ENCODE measurements around the gene TMCC3.

Gene TMCC3

DNA sequence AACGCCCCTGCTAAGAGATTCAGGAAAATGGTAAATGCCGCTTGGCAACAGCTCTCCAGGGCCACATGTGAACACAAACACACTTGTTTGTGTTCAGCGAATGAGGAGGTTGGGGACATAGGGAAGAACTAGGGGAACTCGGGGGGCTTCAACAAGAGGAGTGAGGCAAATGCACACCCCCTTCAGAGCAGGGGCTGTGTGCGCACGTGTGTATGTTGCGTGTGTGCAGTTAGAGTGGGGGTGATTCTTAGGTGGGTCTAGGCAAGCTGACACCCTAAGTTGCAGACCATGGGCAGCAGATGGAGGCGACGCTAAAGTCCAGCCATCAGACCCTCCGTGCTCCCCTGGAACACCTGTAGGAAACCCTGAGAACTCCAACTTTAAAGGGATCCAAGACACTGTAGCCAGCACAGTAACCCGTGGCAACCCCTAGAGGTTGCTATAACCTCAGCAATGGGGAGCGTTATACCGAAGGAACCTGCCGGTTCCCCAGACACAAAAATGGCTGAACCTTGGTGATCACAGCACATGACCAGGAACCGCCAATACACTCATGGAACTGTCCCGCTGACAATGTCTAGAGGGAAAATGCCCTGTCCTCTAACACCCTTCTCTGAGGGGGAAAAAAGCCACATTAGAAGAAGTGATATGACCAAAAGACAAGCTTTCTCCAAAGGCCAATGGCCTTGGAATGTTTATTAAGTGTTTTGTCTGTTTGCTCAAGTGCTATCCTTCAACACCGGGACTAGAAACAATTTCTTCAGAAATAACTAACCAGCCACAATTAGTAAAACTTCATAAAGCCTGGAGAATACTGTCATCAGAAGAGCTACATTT is 104.2 kb downstream of the TMCC3 start:
- no peak for TF ChIP-seq ZFX (IDR thresholded peaks at IDR 0.05; ENCODE audit: borderline replicate concordance)
- TF ChIP-seq, protein P1, sequence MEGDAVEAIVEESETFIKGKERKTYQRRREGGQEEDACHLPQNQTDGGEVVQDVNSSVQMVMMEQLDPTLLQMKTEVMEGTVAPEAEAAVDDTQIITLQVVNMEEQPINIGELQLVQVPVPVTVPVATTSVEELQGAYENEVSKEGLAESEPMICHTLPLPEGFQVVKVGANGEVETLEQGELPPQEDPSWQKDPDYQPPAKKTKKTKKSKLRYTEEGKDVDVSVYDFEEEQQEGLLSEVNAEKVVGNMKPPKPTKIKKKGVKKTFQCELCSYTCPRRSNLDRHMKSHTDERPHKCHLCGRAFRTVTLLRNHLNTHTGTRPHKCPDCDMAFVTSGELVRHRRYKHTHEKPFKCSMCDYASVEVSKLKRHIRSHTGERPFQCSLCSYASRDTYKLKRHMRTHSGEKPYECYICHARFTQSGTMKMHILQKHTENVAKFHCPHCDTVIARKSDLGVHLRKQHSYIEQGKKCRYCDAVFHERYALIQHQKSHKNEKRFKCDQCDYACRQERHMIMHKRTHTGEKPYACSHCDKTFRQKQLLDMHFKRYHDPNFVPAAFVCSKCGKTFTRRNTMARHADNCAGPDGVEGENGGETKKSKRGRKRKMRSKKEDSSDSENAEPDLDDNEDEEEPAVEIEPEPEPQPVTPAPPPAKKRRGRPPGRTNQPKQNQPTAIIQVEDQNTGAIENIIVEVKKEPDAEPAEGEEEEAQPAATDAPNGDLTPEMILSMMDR (IDR thresholded peaks at IDR 0.05) = peak; percentile 83
- no peak overlapping the region for H3K27ac ChIP-seq

DNA sequence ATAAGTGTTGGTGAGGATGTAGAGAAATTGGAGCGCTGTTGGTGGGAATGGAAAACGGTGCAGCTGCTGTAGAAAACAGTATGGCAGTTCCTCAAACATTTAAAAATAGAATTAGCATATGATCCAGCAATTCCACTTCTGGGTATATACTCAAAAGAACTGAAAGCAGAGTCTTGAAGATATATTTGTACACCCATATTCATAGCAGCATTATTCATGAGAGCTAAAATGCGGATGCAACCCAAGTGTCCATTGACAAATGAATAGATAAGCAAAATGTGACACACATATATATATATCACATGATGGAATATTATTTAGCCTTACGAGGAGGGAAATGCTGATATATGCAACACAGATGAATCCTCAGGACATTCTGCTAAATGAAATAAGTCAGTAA is 106.0 kb downstream of the TMCC3 start:
- TF ChIP-seq, protein P1 (IDR thresholded peaks at IDR 0.05) = no peak
- no peak for TF ChIP-seq ZFX (IDR thresholded peaks at IDR 0.05; ENCODE audit: borderline replicate concordance)
- H3K27ac ChIP-seq = no peak overlapping the region

DNA sequence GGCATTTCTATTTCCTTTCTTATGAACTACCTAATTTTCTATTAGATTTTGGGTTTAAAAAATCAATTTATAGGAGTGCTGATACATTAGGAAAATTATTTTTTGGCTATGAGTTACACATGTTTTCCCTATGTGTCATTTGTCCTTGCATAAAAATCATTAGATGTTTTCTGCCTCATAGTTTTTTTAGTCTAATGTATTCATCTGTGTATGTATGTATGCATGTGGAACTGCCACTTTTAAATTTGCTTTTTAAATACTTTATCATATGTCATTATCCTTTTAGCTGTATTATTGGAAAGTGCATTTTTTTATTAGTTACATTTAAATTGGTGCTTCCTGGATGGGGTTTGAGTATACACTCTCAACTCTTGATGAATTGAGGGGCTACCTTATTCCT is 112.0 kb downstream of the TMCC3 start:
- TF ChIP-seq, protein P1 (IDR thresholded peaks at IDR 0.05) = no peak
- no peak for TF ChIP-seq ZFX (IDR thresholded peaks at IDR 0.05; ENCODE audit: borderline replicate concordance)
- H3K27ac ChIP-seq = no peak overlapping the region

DNA sequence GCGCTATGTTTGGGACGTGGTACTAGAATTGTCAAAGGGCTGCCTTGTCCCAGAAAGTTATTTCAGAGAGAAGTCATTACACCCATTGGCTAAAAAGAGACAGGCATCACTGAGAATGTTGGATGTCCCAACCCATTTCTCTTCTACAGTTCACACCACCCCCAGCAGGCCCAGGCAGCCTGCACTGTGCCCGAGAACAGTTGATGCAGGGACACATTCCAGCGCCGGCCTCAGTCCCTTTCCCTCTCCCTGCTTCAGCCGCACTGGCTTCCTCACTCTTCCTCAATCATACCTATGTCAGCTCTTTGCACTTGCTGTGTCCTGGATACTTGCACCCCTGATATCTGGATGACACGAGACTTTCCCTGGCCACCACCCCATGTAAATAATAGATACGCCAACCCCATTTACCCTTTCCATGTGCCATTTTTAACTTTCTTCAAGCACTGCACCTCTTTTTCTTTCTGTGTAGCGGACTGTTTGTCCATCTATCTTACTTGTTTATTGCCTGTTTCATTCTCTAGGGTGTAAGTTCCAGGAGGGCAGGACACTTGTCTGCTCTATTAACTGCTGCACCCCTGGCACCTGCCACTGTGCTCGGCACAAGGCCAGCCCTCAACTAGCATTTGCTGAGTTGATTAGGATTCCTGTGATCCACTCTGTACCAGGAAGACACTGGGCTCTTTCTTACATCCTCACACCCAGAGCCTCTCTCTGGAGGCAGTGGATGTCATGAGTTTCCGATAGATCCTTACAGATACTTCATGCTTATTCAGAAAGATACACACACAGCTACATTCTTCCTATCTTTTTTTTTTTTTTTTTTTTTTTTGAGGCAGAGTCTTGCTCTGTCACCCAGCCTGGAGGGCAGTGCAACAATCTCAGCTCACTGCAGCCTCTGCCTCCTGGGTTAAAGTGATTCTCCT is 114.1 kb downstream of the TMCC3 start:
- no peak overlapping the region for H3K27ac ChIP-seq
- TF ChIP-seq ZFX (IDR thresholded peaks at IDR 0.05; ENCODE audit: borderline replicate concordance) = no peak
- TF ChIP-seq, protein P1 (IDR thresholded peaks at IDR 0.05) = no peak

DNA sequence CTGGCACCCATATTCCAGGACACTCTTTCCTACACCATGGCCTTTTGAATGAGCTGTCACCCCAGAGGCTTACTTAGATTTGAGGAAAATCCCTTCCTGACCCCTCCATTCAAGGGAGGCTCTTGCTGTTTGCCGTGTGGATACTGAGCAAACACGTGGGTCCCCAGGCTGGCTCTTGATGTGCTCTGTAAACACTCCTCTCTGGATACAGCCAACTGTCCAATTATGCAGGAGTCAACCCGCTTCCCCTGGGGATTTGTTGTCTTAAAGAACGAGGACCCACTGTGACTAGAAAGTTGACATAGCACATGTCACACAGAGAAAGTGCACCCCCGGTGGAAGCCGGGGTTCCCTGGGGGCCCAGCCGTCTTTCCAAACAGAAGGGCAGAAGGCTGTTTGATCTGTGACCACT is 114.8 kb downstream of the TMCC3 start:
- TF ChIP-seq, protein P1 (IDR thresholded peaks at IDR 0.05) = no peak
- no peak for TF ChIP-seq ZFX (IDR thresholded peaks at IDR 0.05; ENCODE audit: borderline replicate concordance)

DNA sequence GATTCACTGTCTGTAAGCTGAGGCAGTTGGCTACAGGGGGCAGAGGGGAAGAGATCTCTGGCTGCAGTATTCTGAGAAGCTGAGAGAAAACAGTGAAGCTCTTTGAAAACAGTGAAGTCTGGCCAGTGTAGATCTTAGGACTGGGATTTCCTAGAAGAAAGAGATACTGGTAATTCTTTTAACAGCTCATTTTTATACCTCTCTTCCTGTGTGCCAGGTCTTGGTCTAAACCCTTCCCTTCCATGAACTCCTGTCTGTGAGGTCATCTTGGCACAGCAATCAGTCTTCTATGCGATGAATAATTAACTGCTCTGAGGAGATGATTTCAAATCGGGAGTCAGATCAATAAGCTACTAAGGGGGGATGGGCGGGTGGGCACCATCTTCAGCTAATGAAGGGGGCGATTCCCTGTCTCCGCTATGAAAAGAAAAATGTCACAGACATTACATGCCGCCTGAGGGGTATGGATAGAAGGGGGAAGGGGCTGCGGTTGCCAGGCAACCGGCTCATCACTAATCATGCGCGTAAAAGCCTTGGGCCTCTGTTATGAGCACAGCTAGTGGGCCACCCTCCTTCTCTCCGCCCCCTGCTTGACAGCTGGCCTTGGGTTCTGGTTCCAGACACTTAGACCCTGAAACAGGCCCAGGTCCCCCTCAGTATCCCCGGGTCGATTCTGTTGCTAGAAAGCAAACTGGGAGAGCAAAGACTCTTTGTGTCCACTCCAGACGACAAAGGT is 115.4 kb downstream of the TMCC3 start:
- H3K27ac ChIP-seq = no peak overlapping the region
- no peak for TF ChIP-seq ZFX (IDR thresholded peaks at IDR 0.05; ENCODE audit: borderline replicate concordance)
- TF ChIP-seq, protein P1 (IDR thresholded peaks at IDR 0.05) = no peak

More for the DNA sequence above, 114.8 kb downstream of the TMCC3 start:
- no peak overlapping the region for H3K27ac ChIP-seq

Measured in 22Rv1 (cell line).